ENCODE measurements around the gene WWOX. TPM values are rescaled to one million over a fixed set of nuclear protein-coding genes. Genes with fewer than 3 reads are reported as not detected.

Gene WWOX
- total and polyA plus RNA-seq, 2 of the 8 experiments (the other 6 are each of a cell fraction or from before 2014, with no cell fraction given) = 5.4 to 16.7 TPM

DNA sequence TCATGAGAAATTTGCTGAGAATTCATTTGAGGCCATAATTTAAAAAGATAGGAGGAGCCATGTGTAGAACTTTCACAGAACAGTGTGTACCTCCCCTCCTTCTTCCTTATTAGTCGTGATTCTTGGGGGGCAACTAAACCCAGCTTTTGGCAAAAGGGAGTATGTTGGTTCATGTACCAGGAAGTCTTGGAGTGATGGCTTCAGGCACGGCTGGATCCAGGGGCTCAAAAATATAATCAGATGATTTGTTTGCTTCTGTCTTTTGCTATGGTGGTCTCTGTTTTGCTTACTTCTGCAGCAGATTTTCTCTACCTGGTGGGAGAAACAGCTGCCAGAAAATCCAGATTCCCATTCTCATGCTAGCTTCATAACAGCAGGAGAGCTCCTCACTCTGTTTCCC is 871.2 kb downstream of the WWOX start:
- H2AK5ac ChIP-seq (ENCODE audit: low read depth, low read length) = no peak overlapping the region
- no peak overlapping the region for H3K18ac ChIP-seq (ENCODE audit: extremely low read depth, low read length)
- H3K36me3 ChIP-seq (ENCODE audit: control insufficient read depth in 2 of 4, insufficient read depth in 4 of 4, low read length in 3 of 4) = no peaks in the 10 kb centered on the region
- H2BK120ac ChIP-seq (replicated peaks; ENCODE audit: low read depth, low read length) = no peak overlapping the region
- H3K56ac ChIP-seq (replicated peaks; ENCODE audit: insufficient read length, low read depth, low read length) = no peak overlapping the region
- H2BK15ac ChIP-seq (ENCODE audit: low read length) = no peak overlapping the region
- no peak overlapping the region for H3K4ac ChIP-seq (replicated peaks; ENCODE audit: insufficient read length, low read depth, low read length)
- no peak for FAIRE-seq
- no peaks in the 10 kb centered on the region for H3K23me2 ChIP-seq (ENCODE audit: low read depth, low read length)
- H3K23ac ChIP-seq (ENCODE audit: insufficient read length) = no peak overlapping the region
- H3K14ac ChIP-seq (ENCODE audit: insufficient read length) = no peak overlapping the region
- no peak overlapping the region for H2BK12ac ChIP-seq (ENCODE audit: low read depth, low read length)
- no peaks in the 10 kb centered on the region for H3K79me1 ChIP-seq (ENCODE audit: low read depth, low read length)
- no peak overlapping the region for H3K27ac ChIP-seq (ENCODE audit: low read depth, low read length)
- H3K27me3 ChIP-seq (replicated peaks in 1 of 4; ENCODE audit: control insufficient read depth in 3 of 4, extremely low read depth in 1 of 4, insufficient read depth in 3 of 4, low read length in 3 of 4) = no peaks in the 10 kb centered on the region
- no peak overlapping the region for H2BK5ac ChIP-seq (ENCODE audit: low read depth, low read length)
- ChIA-PET POLR2A (ENCODE audit: partially characterized antibody) (no interaction called here), CTCF (ENCODE audit: partially characterized antibody) (interaction anchor here (1.2 to 1.4 kb wide), 2 partner anchors 44 to 264 kb away, joined by 3 read pairs; no protein-coding TSS in a partner anchor)
- no peaks in the 10 kb centered on the region for H3K79me2 ChIP-seq (ENCODE audit: control insufficient read depth in 1 of 2, insufficient read depth in 2 of 2, low read length in 2 of 2)
- H4K5ac ChIP-seq (ENCODE audit: insufficient read length, low read depth, low read length) = no peak overlapping the region
- H3K4me1 ChIP-seq (replicated peaks in 1 of 4; ENCODE audit: control insufficient read depth in 3 of 4, insufficient read depth in 4 of 4, low read length in 3 of 4) = peaks cover 0 to 4% (median 0%) of the 10 kb centered on the region in 4 experiments; a peak in 1 of 7 replicates
- H3K4me3 ChIP-seq (ENCODE audit: extremely low read depth in 1 of 4, insufficient read depth in 2 of 4, low read depth in 3 of 4, low read length in 4 of 4) = no peak overlapping the region
- no peak overlapping the region for H3K9ac ChIP-seq (replicated peaks in 1 of 4; ENCODE audit: extremely low read depth in 1 of 4, low read depth in 3 of 4, low read length in 3 of 4)
- no peak overlapping the region for H4K91ac ChIP-seq (replicated peaks; ENCODE audit: insufficient read length, low read length)
- H3K9me3 ChIP-seq (ENCODE audit: insufficient read depth in 2 of 2, low read depth in 1 of 2, low read length in 1 of 2) = no peaks in the 10 kb centered on the region
- no peak overlapping the region for H3K4me2 ChIP-seq (ENCODE audit: insufficient read depth in 1 of 2, low read depth in 2 of 2, low read length in 2 of 2)
- WGBS, 2 experiments (ENCODE audit: extremely low coverage in 1 of 2, insufficient coverage in 1 of 2, insufficient read length in 1 of 2, insufficient replicate concordance in 2 of 2, low coverage in 1 of 2, low lambda C conversion rate in 2 of 2, missing lambda C conversion rate in 1 of 2) = 100% methylated on average over 2 of the region's 2 CpGs; no CpG with 5 or more reads in 1 of the 2 experiments
- H4K20me1 ChIP-seq (replicated peaks in 1 of 2; ENCODE audit: control insufficient read depth in 1 of 2, insufficient read depth in 2 of 2, low read length in 2 of 2) = no peaks in the 10 kb centered on the region
- no peak overlapping the region for H4K8ac ChIP-seq (ENCODE audit: extremely low read depth, insufficient read depth, low read length)
- H2AFZ ChIP-seq (ENCODE audit: low read length) = no peak overlapping the region
- no peak overlapping the region for H2BK20ac ChIP-seq (ENCODE audit: low read length)
- no peak for DNase-seq (ENCODE audit: low read depth in 1 of 2, low spot score in 2 of 2)
- no peak for TF ChIP-seq GTF2F1 (IDR thresholded peaks at IDR 0.05; ENCODE audit: borderline replicate concordance, low read depth, low read length)

Measured in H1 (cell line).